Myocyte (in vitro differentiated cells): ENCODE data around the gene MARCHF10. TPM values are rescaled to one million over a fixed set of nuclear protein-coding genes. Genes with fewer than 3 reads are reported as not detected.
A peak's percentile ranks its signal among the peaks of the same experiment; 100 is the strongest.
"Not testable (repeated sequence)": the region's sequence is repeated elsewhere in the genome, so short reads cannot be mapped to it uniquely, and the experiment has no call there.

Experiments
- DNase-seq: peaks from one replicate; pipeline ENCODE4 v3.0.0-alpha.2; 2012; ENCODE audit warnings: low read depth
- total RNA-seq: library from RNA; depleted of rRNA; stranded (reverse); fragments of >200 nt; gene quantifications from 2 replicates; pipeline ENCODE4 v1.2.3, GENCODE V29; 2014

The MARCHF10 gene
- total RNA-seq, 1 donor from 2014 or later, result not detected

DNA sequence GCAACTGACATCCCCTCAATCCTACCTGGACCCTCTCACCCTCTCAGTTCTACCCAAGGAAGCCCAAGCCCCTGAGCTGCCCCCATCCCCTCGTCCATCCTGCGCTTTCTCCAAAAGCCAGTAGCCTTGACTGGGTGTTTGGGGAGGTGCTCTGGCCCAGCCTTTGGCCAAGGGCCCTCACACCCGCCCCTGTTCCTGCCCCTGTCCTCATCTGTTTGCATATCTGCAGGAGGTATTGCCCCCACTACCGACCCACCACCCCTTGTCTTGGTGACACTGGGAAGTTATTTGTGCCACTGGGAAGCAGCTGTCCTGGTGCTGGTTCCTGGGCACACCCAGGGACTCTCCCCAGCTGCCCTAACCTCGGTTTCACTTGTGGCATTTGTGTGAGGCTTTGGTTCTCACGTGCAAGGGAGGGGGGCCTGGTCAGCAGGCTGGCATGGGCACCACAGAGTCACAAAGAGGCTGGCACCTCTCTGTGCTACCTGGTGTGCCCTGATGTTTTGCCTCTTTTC is 105.3 kb downstream of the MARCHF10 start:
- peak; percentile 86 for DNase-seq

DNA sequence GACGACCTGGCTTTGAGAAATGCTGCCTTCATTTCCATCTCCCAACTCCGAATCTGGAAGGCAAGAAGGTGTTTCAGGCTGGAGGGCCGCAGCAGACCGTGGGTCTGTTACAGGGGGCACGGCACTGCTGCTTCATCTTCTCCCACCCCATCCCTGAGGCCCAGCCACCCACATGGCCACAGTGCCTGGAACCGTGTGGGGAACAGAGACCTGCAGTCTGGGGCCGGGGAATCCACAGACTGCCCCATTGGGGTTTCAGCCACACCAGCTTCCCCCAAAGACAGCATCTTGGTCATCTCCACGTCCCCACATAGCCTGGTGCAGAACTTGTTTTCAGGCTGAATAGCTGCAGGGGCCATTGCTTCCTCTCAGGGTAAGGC is 106.4 kb downstream of the MARCHF10 start:
- DNase-seq, result no peak

DNA sequence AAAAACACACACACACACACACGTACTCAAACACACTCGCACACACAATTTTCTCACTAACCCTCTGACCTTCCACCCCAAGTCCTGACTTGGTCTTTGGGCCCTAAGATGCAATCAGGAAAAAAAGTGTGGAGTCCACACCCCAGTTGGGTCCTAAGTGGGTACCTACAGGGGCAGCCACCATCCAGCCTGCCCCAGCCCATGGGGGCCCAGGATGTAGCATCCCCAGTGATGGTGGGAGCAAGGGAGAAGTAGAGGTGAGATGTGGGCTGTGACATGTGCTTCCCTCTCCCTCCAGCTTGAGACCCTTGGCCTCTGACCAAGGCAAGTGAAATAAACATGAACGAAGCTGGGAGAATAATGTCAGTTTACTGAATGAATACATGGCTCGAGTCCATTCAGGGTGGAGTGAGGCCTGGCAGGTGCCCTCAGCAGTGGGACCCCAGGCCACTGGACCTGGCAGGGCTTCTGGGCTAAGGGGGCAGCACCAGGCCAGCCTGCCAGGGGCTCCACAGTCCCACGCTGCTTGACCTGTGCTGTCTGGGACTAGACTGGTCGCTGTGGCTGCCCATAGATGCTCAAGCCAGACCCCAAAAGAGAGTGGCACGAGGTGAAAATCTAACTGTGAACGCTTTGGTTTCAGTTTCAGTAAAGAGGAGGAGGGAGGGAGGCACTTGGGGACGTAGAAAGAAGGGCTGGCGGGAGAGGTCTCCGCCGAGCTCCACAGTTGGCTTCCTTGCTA is 107.0 kb downstream of the MARCHF10 start:
- no peak for DNase-seq

DNA sequence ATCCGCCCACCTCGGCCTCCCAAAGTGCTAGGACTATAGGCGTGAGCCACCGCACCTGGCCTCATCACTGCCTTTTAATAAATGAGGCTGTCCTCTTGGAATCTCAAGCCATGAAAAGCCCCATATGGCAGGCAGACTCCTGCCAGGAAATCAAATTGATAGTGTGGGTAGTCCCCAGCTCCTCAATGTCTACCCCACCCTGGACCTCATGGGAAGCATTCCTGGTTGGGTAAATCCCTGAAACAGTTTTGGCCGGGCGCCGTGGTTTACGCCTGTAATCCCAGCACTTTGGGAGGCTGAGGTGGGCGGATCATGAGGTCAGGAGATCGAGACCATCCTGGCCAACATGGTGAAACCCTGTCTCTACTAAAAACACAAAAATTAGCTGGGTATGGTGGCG is 109.7 kb downstream of the MARCHF10 start:
- not testable (repeated sequence) for DNase-seq

DNA sequence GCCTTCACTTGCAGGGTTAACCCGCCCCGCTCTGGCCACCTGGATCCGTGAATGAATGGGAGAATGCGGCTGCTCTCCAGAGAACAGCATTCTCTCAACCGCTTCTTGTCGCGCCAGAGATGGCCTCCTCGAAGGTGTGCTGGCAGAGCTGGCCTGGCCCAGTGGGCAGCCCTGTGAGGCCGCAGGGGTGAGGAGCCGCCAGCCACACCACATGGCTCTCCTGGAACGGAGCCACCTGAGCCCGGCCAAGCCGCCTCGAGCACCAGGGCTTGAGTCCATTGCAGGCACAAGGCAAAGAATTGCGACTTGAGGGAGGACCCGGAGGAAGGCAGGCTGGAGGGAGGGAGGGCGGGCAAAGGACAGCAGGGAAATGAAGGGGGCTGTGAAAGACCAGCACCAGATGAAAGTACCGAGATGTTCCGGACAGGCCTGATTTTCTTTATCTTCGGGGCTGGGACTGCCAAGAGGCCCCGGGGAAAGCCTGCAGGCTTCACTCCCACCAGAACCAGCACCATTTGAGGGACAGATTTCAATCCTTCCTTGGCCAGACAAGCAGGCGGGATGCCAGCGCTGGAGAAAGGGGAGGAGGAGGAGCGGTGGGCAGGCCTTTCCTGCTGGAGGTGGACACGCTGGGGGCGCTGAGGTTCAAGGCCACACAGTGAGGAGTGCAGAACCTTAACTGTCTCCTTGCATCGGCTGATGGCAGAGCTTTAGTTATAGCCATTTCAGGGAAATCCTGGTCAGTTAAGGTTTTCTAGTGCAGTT is 111.2 kb downstream of the MARCHF10 start:
- DNase-seq, result no peak

DNA sequence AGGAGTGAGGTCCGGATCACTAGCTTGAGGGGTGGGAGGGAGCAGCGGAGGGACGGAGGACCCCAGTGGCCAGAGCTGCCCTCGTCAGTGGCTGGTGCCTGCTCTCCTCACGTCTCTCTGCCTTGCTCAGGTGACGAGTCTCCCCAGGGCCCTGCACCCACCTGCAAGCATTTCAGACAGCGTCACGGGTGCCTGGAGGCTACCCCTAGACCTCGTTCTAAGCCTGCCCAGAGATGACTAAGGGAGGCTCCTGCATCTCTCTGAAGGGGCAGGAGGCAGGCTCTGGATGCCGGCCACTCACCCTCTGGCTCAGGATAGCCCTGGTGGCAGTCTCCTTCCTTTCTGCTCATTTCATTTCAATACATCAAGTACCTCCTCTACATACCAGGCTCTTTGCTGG is 111.9 kb downstream of the MARCHF10 start:
- DNase-seq, result no peak

DNA sequence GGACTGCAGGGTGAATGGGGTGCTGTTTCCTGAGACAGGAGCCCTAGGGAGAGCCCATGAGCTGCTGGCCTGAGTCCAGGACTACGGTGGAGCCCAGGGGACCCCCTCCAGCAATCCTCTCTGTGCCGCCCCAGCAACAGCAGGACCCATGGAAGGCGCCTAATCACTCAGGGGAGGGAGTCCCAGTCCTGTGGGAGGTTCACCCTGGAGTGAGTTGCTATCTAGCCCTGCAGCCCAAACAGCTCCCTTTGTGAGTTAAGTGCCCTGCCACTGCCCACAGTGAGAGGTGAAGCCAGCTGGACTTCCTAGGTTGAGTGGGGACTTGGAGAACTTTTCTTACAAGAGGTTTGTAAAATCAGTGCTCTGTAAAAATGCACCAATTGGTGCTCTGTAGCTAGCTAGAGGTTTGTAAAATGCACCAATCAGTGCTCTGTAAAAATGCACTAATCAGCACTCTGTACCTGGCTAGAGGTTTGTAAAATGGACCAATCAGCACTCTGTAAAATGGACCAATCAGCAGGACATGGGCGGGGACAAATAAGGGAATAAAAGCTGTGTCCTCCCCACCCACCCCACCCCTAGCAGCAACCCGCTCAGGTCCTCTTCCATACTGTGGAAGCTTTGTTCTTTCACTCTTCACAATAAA is 112.9 kb downstream of the MARCHF10 start:
- not testable (repeated sequence) for DNase-seq

DNA sequence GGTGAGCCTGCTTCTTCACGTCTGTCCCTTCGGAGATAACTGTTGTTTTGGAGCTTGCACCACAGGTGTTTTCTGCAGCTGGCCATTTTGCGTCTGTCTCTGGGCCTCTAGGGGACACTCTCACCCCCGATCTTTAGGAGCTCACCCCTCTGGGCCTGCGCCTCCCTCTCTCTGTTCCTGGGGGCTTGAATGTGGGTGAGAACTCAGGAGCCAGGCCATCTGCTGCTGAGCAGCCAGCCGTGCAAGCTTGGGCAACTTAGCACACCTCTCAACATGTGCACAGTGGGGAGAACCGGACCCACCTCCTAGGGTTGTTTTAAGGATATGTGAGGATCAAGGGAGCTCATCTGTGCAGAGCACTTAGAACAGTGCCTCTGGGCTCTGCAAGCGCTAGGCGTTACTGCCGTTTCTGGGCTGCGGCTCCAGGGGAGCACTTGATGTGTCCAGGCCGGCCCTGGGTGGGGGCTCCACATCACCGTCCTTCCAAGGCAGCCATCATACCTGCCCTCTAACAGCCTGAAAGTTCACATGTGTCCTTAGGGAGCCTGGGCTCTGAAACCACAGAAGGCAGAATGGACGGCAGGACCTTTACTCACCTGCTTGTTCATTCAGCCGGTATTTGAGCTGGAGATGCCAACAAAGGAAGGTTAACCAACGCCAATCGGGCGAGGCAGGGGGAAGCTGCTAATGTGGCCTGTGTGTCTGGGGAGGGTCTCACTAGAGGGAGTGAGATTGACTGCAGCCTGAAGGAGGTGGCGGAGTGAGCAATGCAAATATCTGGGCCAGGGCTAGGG is 114.3 kb downstream of the MARCHF10 start:
- no peak for DNase-seq

DNA sequence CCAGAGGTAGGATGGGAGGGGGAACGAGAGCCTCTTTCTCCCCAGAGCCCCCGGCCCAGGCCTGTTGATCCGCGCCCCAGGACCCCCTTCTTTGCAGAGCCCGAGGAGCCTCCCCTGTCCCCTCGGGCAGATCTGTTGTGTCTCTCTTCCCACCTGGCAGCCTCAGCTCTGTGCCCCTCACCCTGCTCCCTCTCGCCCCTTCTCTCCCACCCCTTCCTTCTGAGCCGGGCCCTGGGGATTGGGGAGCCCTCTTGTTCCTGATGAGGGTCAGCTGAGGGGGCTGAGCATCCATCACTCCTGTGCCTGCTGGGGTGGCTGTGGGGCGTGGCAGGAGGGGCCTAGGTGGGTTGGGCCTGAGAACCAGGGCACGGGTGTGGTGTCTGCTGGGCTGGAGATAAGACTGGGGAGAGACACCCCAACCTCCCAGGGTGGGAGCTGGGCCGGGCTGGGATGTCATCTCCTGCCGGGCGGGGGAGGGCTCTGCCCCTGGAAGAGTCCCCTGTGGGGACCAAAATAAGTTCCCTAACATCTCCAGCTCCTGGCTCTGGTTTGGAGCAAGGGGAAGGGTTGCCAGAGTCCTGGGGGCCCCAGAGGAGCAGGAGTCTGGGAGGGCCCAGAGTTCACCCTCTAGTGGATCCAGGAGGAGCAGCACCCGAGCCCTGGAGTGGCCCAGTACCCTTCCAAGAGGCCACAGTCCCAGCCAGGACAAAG is 115.2 kb downstream of the MARCHF10 start:
- DNase-seq, result peak; percentile 21

DNA sequence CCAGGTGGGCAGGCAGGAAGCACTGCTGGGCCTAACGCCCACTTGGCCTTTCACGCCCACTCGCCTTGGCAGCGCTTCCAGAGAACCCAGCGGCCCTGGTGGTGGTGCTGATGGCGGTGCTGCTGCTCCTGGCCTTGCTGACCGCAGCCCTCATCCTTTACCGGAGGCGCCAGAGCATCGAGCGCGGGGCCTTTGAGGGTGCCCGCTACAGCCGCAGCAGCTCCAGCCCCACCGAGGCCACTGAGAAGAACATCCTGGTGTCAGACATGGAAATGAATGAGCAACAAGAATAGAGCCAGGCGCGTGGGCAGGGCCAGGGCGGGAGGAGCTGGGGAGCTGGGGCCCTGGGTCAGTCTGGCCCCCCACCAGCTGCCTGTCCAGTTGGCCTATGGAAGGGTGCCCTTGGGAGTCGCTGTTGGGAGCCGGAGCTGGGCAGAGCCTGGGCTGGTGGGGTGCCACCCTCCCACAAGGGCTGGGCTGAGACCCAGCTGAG is 115.9 kb downstream of the MARCHF10 start:
- DNase-seq, result no peak

DNA sequence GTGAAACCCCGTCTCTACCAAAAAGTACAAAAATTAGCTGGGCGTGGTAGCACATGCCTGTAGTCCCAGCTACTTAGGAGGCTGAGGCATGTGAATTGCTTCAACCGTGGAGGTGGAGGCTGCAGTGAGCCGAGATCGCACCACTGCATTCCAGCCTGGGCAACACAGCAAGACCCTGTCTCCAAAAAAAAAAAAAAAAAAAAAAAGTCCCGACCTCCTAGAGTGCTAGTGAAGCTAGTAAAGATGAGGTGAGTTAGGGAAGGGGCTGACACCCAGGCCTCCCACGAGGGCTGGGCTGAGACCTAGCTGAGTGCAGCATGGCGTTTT is 116.6 kb downstream of the MARCHF10 start:
- not testable (repeated sequence) for DNase-seq

DNA sequence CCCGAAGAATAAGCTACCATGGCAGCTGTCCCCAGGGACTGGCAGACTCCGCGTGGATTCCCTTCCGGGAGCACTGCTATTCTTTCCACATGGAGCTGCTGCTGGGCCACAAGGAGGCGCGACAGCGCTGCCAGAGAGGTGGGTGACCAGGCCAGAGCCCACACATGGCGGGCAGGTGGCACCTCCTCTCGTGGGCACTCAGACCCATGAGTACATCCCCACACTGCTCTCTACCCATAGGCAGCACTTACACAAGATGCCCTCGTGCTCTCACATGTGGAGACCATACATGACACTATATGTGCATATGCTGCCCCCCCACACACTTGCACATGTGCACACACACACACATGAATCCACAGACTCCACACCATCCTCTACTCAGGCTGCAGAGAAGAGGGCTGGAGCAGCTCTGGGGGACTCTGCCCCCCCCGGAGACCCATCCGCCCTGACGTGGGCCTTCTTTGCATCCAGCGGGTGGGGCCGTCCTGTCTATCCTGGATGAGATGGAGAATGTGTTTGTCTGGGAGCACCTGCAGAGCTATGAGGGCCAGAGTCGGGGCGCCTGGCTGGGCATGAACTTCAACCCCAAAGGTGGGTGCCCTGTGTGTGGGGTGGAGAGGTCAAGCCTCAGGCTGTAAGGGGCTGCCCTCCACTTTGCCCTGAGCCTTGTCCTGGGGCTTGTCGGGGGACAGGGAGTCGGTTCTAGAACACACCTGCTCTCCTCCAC is 117.8 kb downstream of the MARCHF10 start:
- DNase-seq, result no peak

DNA sequence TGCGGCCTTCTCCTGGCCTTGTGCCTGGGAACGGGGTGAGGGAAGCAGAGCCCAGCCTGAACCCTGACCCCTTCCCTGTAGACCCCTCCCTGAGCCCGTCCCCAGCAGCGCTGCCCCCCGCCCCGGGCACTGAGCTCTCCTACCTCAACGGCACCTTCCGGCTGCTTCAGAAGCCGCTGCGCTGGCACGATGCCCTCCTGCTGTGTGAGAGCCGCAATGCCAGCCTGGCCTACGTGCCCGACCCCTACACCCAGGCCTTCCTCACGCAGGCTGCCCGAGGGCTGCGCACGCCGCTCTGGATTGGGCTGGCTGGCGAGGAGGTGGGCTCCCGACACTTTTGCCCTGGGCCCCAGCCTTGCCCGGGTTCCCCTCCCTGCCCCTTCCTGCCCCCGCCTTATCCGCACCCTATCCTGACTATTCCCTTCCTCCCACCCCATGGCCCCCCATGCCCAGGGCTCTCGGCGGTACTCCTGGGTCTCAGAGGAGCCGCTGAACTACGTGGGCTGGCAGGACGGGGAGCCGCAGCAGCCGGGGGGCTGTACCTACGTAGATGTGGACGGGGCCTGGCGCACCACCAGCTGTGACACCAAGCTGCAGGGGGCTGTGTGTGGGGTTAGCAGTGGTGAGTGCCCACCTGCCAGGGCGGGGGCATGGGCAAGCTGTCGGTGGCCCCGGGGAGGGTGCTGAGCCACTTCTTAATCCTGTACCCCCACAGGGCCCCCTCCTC is 118.5 kb downstream of the MARCHF10 start:
- no peak for DNase-seq

DNA sequence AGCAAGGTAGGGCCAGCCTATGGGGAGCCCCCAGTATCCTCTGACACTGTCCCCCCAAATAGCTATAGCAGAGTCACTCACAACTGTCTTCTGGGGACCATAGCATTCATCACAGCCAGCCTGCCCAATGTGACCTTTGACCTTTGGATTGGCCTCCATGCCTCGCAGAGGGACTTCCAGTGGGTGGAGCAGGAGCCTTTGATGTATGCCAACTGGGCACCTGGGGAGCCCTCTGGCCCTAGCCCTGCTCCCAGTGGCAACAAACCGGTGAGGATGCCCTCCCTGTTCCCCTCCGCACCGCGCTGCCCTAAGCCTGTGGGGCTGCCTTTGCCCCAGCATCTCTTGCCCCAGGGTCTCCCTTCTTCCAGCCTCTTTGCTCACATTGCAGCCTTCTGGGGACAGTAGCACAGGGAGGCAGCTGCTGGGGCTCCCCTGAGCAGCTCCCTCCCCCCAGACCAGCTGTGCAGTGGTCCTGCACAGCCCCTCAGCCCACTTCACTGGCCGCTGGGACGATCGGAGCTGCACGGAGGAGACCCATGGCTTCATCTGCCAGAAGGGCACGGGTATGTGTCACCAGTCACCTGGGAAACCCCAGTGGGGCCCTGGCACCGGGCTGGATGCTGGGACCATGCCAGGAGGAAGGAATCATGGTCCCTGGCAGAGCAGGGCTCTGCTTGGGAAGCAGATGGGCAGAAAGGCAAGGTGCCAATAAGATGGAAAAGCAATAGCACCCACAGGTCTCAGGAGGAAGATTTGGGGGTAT is 119.5 kb downstream of the MARCHF10 start:
- no peak for DNase-seq

DNA sequence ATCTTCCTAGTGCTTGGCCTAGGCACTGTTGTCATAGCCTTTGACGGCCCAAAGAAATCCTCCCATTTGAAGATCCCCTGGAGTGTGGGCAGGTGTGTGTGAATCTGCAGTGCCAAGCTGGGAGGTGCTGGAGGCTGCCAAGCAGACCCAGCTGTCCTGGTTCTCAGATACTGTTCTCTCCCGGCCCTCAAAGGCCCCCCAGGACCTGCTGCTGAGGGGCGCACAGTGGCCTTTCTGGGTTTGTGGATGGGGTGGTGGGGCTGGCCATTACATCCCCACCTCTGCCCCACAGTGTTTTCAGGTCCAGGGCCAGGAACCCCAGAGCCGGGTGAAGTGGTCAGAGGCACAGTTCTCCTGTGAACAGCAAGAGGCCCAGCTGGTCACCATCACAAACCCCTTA is 120.1 kb downstream of the MARCHF10 start:
- no peak for DNase-seq

DNA sequence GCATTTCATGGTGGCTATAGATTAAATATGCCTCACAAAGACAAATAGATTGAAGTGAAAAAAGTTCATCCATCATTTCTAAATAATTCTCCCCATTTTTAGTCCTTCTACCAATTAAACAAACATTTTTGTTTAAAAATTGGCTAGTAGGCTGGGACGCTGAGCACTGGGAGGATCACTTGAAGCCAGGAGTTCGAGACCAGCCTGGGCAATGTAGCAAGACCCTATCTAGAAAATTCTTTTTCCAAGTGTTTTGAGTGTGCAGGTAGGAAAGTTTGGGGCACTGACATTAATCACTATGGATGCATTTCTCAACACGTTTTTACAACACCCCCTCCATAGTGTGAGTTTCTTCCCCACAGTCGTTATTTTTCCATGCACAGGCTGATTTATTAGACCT is 123.9 kb downstream of the MARCHF10 start:
- no peak for DNase-seq

DNA sequence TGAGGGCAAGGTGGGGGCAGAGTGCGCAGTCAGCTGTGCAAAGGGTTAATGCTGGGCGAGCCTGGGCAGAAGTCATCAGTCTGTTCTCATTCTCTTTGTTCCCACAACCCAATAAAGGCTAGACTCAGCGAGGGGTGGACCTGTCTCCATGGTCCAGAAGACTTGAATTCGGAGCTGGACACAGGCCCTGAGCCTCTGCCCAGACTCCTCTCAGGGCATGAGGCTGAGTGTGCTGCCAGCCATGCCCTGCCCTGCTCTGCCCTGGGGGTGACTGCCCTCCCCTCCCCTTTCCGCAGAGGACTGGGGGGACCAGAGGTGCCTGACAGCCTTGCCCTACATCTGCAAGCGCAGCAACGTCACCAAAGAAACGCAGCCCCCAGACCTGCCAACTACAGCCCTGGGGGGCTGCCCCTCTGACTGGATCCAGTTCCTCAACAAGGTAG is 126.2 kb downstream of the MARCHF10 start:
- no peak for DNase-seq
